ENCODE measurements around the gene RIT1. TPM values are rescaled to one million over a fixed set of nuclear protein-coding genes. Genes with fewer than 3 reads are reported as not detected.

Gene RIT1
- total RNA-seq, 1 experiment from 2014 or later = 26.4 TPM

DNA sequence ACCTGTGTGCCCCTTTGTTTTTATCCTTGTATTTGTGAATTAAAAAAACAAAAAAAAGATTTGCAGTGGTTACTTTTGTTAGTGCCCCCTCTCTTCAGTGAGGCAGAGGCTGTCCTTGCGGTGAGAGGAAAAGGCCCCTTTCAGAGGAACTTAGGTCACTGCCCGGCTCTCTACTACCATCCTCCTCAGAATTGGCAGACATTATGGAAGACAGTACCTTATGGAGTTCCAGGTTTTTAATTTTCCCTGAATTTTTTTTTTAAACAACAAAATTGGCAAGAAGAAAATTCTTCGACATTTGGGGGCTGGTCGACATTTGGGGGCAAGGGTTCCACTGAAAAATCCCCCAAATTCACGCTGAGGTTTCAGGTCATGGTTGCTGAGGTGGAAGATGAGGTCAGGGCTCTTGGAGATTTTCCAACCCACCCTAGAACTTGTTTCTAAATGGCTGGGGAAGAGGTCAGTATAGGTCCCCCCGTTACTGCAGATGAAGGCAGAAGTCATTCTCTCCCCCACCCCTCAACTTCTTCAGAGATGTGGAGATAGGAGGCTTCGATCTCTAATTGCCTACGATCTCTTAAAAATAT is 35.6 kb upstream of the RIT1 start:
- no peaks in the 10 kb centered on the region; the same call in 1 of the 2 replicates for H3K27me3 Mint-ChIP-seq (ENCODE audit: low read depth)
- Histone ChIP-seq H2BK12ac (ENCODE audit: insufficient read length, low read depth, low read length) (no peak overlapping the region), H2AK5ac (ENCODE audit: insufficient read length, low read length) (no peak overlapping the region), H3K79me1 (ENCODE audit: insufficient read depth, low read depth, low read length, poor library complexity, severe bottlenecking) (no peaks in the 10 kb centered on the region), H3K56ac (ENCODE audit: insufficient read length, low read depth, low read length) (no peak overlapping the region), H3K14ac (ENCODE audit: insufficient read depth, low read length) (no peak overlapping the region), H3K4ac (ENCODE audit: low read depth, low read length) (no peak overlapping the region), H3K23me2 (ENCODE audit: insufficient read length, low read depth, low read length, poor library complexity, severe bottlenecking) (no peaks in the 10 kb centered on the region), H3K18ac (ENCODE audit: insufficient read length, low read depth, low read length) (no peak overlapping the region), H2BK20ac (ENCODE audit: low read depth, low read length, poor library complexity, severe bottlenecking) (no peak overlapping the region), H4K8ac (replicated peaks; ENCODE audit: insufficient read length, low read depth, low read length) (no peak overlapping the region), H4K5ac (ENCODE audit: insufficient read length, low read depth, low read length) (no peak overlapping the region), H3K9me3 (ENCODE audit: control insufficient read depth, low read depth, low read length) (no peaks in the 10 kb centered on the region), H2AFZ (ENCODE audit: low read length) (no peak overlapping the region), H3K9ac (ENCODE audit: extremely low read depth, insufficient read length, low read length) (no peak overlapping the region), H3T11ph (ENCODE audit: low read length) (no peak overlapping the region), H4K91ac (ENCODE audit: insufficient read length, low read depth, low read length) (no peak overlapping the region), H3K27me3 (ENCODE audit: insufficient read depth, low read length) (no peaks in the 10 kb centered on the region), H3K4me1 (ENCODE audit: insufficient read depth, low read length) (no peaks in the 10 kb centered on the region), H3K27ac (ENCODE audit: insufficient read length, low read depth, low read length) (no peak overlapping the region), H4K20me1 (ENCODE audit: control insufficient read depth, insufficient read depth, insufficient read length) (no peaks in the 10 kb centered on the region), H3K23ac (ENCODE audit: insufficient read length, low read depth, low read length) (no peak overlapping the region), H3K79me2 (ENCODE audit: insufficient read depth, low read length) (no peaks in the 10 kb centered on the region), H2BK5ac (ENCODE audit: insufficient read length, low read length) (no peak overlapping the region), H3K4me2 (ENCODE audit: insufficient read depth, insufficient read length, low read length) (no peak overlapping the region), H2BK120ac (ENCODE audit: low read depth, low read length, poor library complexity, severe bottlenecking) (no peak overlapping the region), H2BK15ac (ENCODE audit: low read depth, low read length) (no peak overlapping the region)
- WGBS (ENCODE audit: extremely low coverage, insufficient read length, low lambda C conversion rate) = no CpG with 5 or more reads among the region's 8 CpGs
- peaks cover 23 to 60% (median 37%) of the 10 kb centered on the region in 3 experiments; a peak in 6 of 7 replicates for H3K36me3 Mint-ChIP-seq (ENCODE audit: insufficient read depth in 1 of 3, low read depth in 3 of 3)
- peak overlapping the region in 2 of 3 experiments; percentile 62 to 65; a peak in 3 of 7 replicates for H3K27ac Mint-ChIP-seq
- DNase-seq = no peak
- no peaks in the 10 kb centered on the region for H3K9me3 Mint-ChIP-seq
- no peak overlapping the region; a peak in 1 of 5 replicates for H3K4me3 Mint-ChIP-seq
- TF ChIP-seq, protein P1, sequence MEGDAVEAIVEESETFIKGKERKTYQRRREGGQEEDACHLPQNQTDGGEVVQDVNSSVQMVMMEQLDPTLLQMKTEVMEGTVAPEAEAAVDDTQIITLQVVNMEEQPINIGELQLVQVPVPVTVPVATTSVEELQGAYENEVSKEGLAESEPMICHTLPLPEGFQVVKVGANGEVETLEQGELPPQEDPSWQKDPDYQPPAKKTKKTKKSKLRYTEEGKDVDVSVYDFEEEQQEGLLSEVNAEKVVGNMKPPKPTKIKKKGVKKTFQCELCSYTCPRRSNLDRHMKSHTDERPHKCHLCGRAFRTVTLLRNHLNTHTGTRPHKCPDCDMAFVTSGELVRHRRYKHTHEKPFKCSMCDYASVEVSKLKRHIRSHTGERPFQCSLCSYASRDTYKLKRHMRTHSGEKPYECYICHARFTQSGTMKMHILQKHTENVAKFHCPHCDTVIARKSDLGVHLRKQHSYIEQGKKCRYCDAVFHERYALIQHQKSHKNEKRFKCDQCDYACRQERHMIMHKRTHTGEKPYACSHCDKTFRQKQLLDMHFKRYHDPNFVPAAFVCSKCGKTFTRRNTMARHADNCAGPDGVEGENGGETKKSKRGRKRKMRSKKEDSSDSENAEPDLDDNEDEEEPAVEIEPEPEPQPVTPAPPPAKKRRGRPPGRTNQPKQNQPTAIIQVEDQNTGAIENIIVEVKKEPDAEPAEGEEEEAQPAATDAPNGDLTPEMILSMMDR (conservative IDR thresholded peaks at IDR 0.05) = no peak
- H3K4me1 Mint-ChIP-seq = peaks cover 16 to 25% of the 10 kb centered on the region in 2 experiments
